ENCODE measurements around the gene RNF224.

The RNF224 gene

DNA sequence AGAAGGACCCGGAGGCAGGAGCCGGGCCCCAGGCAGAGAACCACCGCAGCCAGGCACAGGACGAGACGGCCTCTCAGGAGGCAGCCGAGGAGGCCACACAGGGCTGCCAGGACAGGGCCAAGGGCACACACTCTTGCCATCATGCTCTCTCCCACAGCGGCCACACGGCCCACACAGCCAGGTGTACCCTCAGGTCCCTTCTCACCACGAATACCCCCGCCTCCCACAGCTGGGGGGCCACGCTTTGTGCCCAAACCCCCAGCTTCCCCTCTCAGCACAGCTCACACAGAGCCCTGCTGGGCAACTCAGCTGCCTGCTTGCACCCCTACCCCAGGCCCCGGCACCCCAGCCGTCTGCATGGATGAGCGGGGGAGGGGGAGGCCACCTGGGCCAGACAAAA, 33.5 kb upstream of the RNF224 start:
- H3K4me1 ChIP-seq, result peaks cover 8 to 63% (median 29%) of the 10 kb centered on the region in 4 donors
- no peak overlapping the region for H3K4me3 ChIP-seq
- no peak for DNase-seq
- H3K27me3 ChIP-seq, result no peaks in the 10 kb centered on the region
- intact Hi-C loops (cut with DNase I; ENCODE audit: low total_unique reads), result no loop called here
- TF ChIP-seq, protein P1, sequence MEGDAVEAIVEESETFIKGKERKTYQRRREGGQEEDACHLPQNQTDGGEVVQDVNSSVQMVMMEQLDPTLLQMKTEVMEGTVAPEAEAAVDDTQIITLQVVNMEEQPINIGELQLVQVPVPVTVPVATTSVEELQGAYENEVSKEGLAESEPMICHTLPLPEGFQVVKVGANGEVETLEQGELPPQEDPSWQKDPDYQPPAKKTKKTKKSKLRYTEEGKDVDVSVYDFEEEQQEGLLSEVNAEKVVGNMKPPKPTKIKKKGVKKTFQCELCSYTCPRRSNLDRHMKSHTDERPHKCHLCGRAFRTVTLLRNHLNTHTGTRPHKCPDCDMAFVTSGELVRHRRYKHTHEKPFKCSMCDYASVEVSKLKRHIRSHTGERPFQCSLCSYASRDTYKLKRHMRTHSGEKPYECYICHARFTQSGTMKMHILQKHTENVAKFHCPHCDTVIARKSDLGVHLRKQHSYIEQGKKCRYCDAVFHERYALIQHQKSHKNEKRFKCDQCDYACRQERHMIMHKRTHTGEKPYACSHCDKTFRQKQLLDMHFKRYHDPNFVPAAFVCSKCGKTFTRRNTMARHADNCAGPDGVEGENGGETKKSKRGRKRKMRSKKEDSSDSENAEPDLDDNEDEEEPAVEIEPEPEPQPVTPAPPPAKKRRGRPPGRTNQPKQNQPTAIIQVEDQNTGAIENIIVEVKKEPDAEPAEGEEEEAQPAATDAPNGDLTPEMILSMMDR (IDR thresholded peaks at IDR 0.05), result no peak
- H3K36me3 ChIP-seq, result peaks cover 6 to 29% (median 21%) of the 10 kb centered on the region in 3 donors
- no peak overlapping the region for H3K27ac ChIP-seq
- no peaks in the 10 kb centered on the region for H3K9me3 ChIP-seq

DNA sequence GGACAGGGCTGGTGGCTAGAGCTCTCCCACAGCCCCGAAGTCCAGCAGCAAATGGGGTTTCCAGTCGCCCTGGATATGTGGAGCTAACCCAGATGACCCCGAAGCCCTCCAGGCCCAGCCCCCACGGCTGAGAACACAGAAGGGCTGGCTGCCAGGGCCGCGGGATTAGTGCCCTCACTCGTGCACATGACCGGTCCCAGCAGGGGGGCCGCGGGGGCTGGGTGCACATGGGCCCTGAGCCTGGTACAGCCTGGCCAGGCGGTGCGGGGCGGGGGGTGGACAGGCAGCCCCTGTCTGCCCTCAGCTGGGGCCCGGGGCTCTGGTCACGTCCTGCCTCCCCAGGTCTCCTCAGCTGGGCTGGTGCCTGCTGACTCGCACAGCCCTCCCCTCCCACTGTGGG, 32.9 kb upstream of the RNF224 start:
- no peak for DNase-seq
- Histone ChIP-seq H3K36me3 (peaks cover 6 to 29% (median 21%) of the 10 kb centered on the region in 3 donors), H3K27ac (no peak overlapping the region), H3K4me1 (peaks cover 10 to 66% (median 31%) of the 10 kb centered on the region in 4 donors), H3K27me3 (no peaks in the 10 kb centered on the region), H3K9me3 (no peaks in the 10 kb centered on the region), H3K4me3 (no peak overlapping the region)
- intact Hi-C loops (cut with DNase I; ENCODE audit: low total_unique reads), result no loop called here
- TF ChIP-seq, protein P1 (IDR thresholded peaks at IDR 0.05), result no peak

DNA sequence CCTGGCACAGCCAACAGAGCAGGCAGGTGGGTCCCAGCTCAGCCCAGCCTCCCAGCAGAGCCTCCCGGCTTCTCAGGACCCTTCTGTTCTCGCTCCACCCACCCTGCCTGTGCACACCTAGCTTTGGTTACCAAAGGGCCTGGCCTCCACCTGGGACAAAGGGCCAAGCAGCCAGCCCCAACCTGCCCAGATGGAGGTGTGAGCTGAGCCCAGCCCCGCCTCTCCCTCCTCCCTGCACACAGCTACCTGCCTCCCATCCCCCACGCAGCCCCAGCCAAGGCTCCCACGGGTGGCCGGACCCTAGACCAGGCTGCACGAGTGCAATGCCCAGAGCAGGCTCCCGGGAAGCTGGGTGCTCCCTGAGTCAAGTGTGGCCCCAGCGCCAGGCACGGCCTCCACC, 32.4 kb upstream of the RNF224 start:
- Histone ChIP-seq H3K36me3 (peaks cover 6 to 27% (median 20%) of the 10 kb centered on the region in 3 donors), H3K9me3 (no peaks in the 10 kb centered on the region), H3K4me1 (peaks cover 7 to 66% (median 31%) of the 10 kb centered on the region in 4 donors), H3K4me3 (no peak overlapping the region), H3K27ac (no peak overlapping the region), H3K27me3 (no peaks in the 10 kb centered on the region)
- intact Hi-C loops (cut with DNase I; ENCODE audit: low total_unique reads), result no loop called here
- TF ChIP-seq, protein P1 (IDR thresholded peaks at IDR 0.05), result no peak
- no peak for DNase-seq

DNA sequence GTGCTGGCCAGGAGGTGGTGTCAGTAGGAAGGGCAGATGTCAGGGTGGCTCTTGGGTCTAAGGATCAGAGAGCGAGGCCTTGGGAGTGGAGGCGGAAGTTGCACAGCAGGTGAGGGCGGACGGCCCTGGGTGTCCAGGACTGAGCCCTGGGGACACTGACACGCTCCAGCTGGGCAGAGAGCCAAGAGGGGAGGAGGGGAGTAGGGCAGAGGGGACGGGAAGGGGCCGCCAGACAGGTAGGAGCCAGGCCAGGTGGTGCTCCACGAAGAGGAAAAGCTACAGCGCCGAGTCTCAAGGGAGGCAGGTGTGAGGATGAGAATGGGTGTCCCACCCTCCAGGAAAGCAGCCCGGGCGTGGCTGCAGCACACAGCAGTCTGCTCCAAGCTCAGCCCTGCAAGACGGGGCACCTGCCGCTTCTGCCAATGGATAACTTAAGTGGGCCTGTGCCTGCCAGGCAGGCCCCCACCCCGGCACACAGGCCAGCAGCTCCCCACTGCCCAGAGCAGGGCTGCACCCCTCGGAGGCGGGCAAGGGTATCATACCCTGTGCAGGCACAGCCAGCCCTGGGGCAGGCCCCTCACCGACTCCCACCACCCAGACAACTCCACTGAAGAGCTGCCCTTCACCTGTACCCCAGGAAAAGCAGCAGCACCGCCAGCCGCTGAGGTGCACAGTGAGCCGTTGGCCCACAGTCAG, 31.6 kb upstream of the RNF224 start:
- intact Hi-C loops (cut with DNase I; ENCODE audit: low total_unique reads), result no loop called here
- Histone ChIP-seq H3K27ac (no peak overlapping the region), H3K4me3 (no peak overlapping the region)

DNA sequence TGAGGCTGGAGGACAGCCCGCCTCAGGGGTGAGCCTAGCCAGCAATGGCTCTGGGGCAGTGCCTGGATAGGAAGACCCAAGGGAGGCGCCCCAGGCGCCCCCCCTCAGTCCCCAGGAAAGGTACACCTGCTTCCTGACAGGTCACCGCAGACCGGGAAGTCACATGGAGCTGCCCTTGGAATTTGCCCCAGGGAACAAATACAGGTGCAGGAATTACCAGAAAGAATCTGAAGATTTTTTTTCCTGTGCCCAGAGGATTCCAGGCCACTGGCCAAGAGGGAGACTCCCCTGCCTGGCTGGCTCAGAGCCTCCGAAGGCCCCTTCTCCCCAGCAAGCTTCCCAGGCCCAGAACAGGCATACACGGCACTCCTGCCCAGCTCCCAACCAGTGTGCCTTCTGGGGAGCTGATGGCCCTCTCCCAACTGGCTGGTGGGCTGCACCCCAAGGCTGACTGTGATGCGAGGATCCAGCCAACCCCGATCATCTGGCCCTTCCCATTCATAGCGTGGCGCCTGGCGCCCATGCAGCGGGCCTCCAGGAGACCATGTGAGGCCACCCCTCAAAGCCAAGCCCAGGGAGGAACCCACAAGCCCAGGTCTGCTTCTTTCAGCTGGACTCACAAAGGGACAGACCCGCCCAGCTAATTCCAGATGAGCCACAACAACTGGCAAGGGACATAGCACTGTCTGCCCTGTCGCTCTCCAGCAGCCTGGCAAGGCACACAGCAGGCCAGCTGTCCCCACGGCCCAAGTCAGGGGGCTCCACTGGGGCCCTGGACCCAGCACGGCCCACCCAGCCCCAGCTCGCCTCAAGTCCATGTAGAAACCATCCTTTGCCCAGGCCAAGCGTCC, 29.0 kb upstream of the RNF224 start:
- Histone ChIP-seq H3K4me3 (no peak overlapping the region), H3K4me1 (peaks cover 4 to 78% (median 38%) of the 10 kb centered on the region in 4 donors)
- DNase-seq, result no peak

More for the DNA sequence above, 31.6 kb upstream of the RNF224 start:
- DNase-seq, result no peak
- H3K36me3 ChIP-seq, result peaks cover under 1 to 19% (median 12%) of the 10 kb centered on the region in 3 donors
- TF ChIP-seq, protein P1 (IDR thresholded peaks at IDR 0.05), result no peak
- peaks cover 4 to 58% (median 24%) of the 10 kb centered on the region in 4 donors for H3K4me1 ChIP-seq
- H3K9me3 ChIP-seq, result no peaks in the 10 kb centered on the region
- H3K27me3 ChIP-seq, result no peaks in the 10 kb centered on the region

More for the DNA sequence above, 29.0 kb upstream of the RNF224 start:
- H3K27me3 ChIP-seq, result no peaks in the 10 kb centered on the region
- no peak overlapping the region for H3K27ac ChIP-seq
- H3K9me3 ChIP-seq, result no peaks in the 10 kb centered on the region
- H3K36me3 ChIP-seq, result no peaks in the 10 kb centered on the region
- TF ChIP-seq, protein P1 (IDR thresholded peaks at IDR 0.05), result no peak
- intact Hi-C loops (cut with DNase I; ENCODE audit: low total_unique reads), result no loop called here

Data from tibial artery (tissue), 4 donors.